Liver (tissue), 9 donors: ENCODE results near the gene EEA1. TPM values are rescaled to one million over a fixed set of nuclear protein-coding genes. Genes with fewer than 3 reads are reported as not detected.

Source experiments
- DNase-seq: peaks from one replicate; pipeline ENCODE4 v3.0.0-alpha.2; 2017; ENCODE audit warnings: low spot score
- H3K27ac ChIP-seq, 2 donors: one replicate each; pipeline ENCODE4 v1.7.0; 2013; ENCODE audit warnings: inconsistent platforms in 2 of 2, low read length in 2 of 2, control low read depth in 1 of 2, low read depth in 1 of 2, mild to moderate bottlenecking in 1 of 2
- H3K27me3 ChIP-seq, 4 donors: one replicate each; pipeline versions ENCODE4 v1.6.1 to v1.7.0; 2013; ENCODE audit warnings: low read length in 3 of 4, inconsistent platforms in 1 of 4, mild to moderate bottlenecking in 1 of 4, moderate library complexity in 1 of 4; ENCODE audit not compliant: control insufficient read depth in 4 of 4, insufficient read depth in 4 of 4
- H3K36me3 ChIP-seq, 4 donors: one replicate each; pipeline versions ENCODE4 v1.6.1 to v1.7.0; 2013; ENCODE audit warnings: low read length in 3 of 4, mild to moderate bottlenecking in 3 of 4, low read depth in 1 of 4, moderate library complexity in 1 of 4; ENCODE audit not compliant: control insufficient read depth in 4 of 4, insufficient read depth in 3 of 4
- H3K4me1 ChIP-seq, 4 donors: one replicate each; pipeline versions ENCODE4 v1.6.1 to v1.7.0; 2013; ENCODE audit warnings: low read length in 3 of 4, mild to moderate bottlenecking in 3 of 4, moderate library complexity in 1 of 4; ENCODE audit not compliant: control insufficient read depth in 4 of 4, insufficient read depth in 4 of 4
- H3K4me3 ChIP-seq, 3 donors: one replicate each; pipeline versions ENCODE4 v1.6.1 to v1.7.0; 2013; ENCODE audit warnings: low read length in 3 of 3, control low read depth in 1 of 3, low read depth in 1 of 3, mild to moderate bottlenecking in 1 of 3
- H3K9ac ChIP-seq, 2 donors: one replicate each; pipeline ENCODE4 v1.7.0; 2013; ENCODE audit warnings: low read length in 2 of 2, mild to moderate bottlenecking in 2 of 2, moderate library complexity in 2 of 2, control low read depth in 1 of 2, low read depth in 1 of 2
- H3K9me3 ChIP-seq, 4 donors: one replicate each; pipeline versions ENCODE4 v1.6.1 to v1.7.0; 2013; ENCODE audit warnings: low read length in 3 of 4; ENCODE audit not compliant: control insufficient read depth in 4 of 4
- ATF3 ChIP-seq: IDR thresholded peaks from 2 replicates; pipeline ENCODE4 v1.6.1; 2016; ENCODE audit warnings: antibody characterized with exemption
- CTCF ChIP-seq: fragments of 150-350 bp; IDR thresholded peaks from 2 replicates; pipeline ENCODE4 v1.5.1; 2017; ENCODE audit warnings: improper control_type of control experiment, low read depth, low read length; ENCODE audit not compliant: missing input control
- EGR1 ChIP-seq, 2 donors: IDR thresholded peaks; 2 replicates each; pipeline ENCODE4 v1.6.1; 2016 to 2018; ENCODE audit warnings: antibody characterized with exemption in 2 of 2, low read depth in 2 of 2
- FOXA1 ChIP-seq: IDR thresholded peaks from 2 replicates; pipeline ENCODE4 v1.6.1; 2016; ENCODE audit warnings: antibody characterized with exemption
- FOXA2 ChIP-seq: IDR thresholded peaks from 2 replicates; pipeline ENCODE4 v1.6.1; 2016; ENCODE audit warnings: antibody characterized with exemption
- GABPA ChIP-seq, 2 donors: IDR thresholded peaks in 1 of 2; conservative IDR thresholded peaks in 1 of 2; 2 replicates each; pipeline ENCODE4 v1.6.1; 2016; ENCODE audit warnings: antibody characterized with exemption in 2 of 2, mild to moderate bottlenecking in 1 of 2, moderate library complexity in 1 of 2
- HNF4A ChIP-seq, 2 donors: conservative IDR thresholded peaks; 2 replicates each; pipeline ENCODE4 v1.6.1; 2016; ENCODE audit warnings: antibody characterized with exemption in 2 of 2, mild to moderate bottlenecking in 2 of 2
- JUND ChIP-seq, 2 donors: IDR thresholded peaks; 2 replicates each; pipeline ENCODE4 v1.6.1; 2016; ENCODE audit warnings: antibody characterized with exemption in 2 of 2
- MAX ChIP-seq: IDR thresholded peaks from 2 replicates; pipeline ENCODE4 v1.6.1; 2016; ENCODE audit warnings: antibody characterized with exemption
- NR2F2 ChIP-seq: IDR thresholded peaks from 2 replicates; pipeline ENCODE4 v1.6.1; 2016; ENCODE audit warnings: antibody characterized with exemption
- RAD21 ChIP-seq, 2 donors: IDR thresholded peaks; 2 replicates each; pipeline ENCODE4 v1.6.1; 2016; ENCODE audit warnings: antibody characterized with exemption in 2 of 2, mild to moderate bottlenecking in 2 of 2
- REST ChIP-seq: IDR thresholded peaks from 2 replicates; pipeline ENCODE4 v1.6.1; 2016; ENCODE audit warnings: antibody characterized with exemption, mild to moderate bottlenecking
- SP1 ChIP-seq: IDR thresholded peaks from 2 replicates; pipeline ENCODE4 v1.6.1; 2018; ENCODE audit warnings: antibody characterized with exemption, mild to moderate bottlenecking
- YY1 ChIP-seq: IDR thresholded peaks from 2 replicates; pipeline ENCODE4 v1.6.1; 2016; ENCODE audit warnings: antibody characterized with exemption, mild to moderate bottlenecking
- WGBS: extraction: QIAGEN DNeasy Blood & Tissue Kit; methylation state at CpG from one replicate; pipeline ENCODE4 v1.1.7; 2013; 5-methylcytosine and 5-hydroxymethylcytosine counted together
- polyA plus RNA-seq, 2 donors: library from polyadenylated mRNA; stranded (reverse) in 1 of 2; unstranded in 1 of 2; fragments of 200-250 nt in 1 of 2; fragments of >200 nt in 1 of 2; fragmentation: Nextera tagmentation in 1 of 2; extraction: Ambion mirVana in 1 of 2; gene quantifications; one replicate each; pipeline versions ENCODE4 v1.2.1 to v1.2.3, GENCODE V29; 2013 to 2015
- total RNA-seq, 2 donors: library from RNA; depleted of rRNA; stranded (reverse); fragments of >200 nt; gene quantifications; one replicate each; pipeline ENCODE4 v1.2.3, GENCODE V29; 2014
- donor health status: healthy.
- donor health status: healthy.
- donor health status: healthy.
- donor health status: healthy.
- donor health status: healthy.

The EEA1 gene
- total and polyA plus RNA-seq, 4 donors: 2.5 to 15.8 (median 9.1) TPM

GRCh38 chr12:92739113-92739512 is 190.0 kb downstream of the EEA1 start (continued):
- no peak for TF ChIP-seq REST

GRCh38 chr12:92737855-92738850 is 190.9 kb downstream of the EEA1 start:
- no peaks in the 10 kb centered on the region for H3K4me1 ChIP-seq
- TF ChIP-seq CTCF: no peak
- no peak for TF ChIP-seq REST
- no peak for TF ChIP-seq ATF3
- no peak for TF ChIP-seq NR2F2
- no peak for TF ChIP-seq SP1
- no peak for TF ChIP-seq JUND (IDR thresholded peaks at IDR 0.05)
- no peak for TF ChIP-seq EGR1 (IDR thresholded peaks at IDR 0.05; ENCODE audit: low read depth in 2 of 2)
- H3K27ac ChIP-seq: no peak overlapping the region
- H3K9ac ChIP-seq: no peak overlapping the region
- DNase-seq: no peak
- no peaks in the 10 kb centered on the region for H3K9me3 ChIP-seq
- H3K36me3 ChIP-seq: no peaks in the 10 kb centered on the region
- no peak overlapping the region for H3K4me3 ChIP-seq
- WGBS: 94% methylated on average over 7 of the region's 7 CpGs
- H3K27me3 ChIP-seq: no peaks in the 10 kb centered on the region

- no peaks in the 10 kb centered on the region for H3K36me3 ChIP-seq
- no peaks in the 10 kb centered on the region for H3K9me3 ChIP-seq
- no peak for DNase-seq
- WGBS: 84% methylated on average over 6 of the region's 6 CpGs
- TF ChIP-seq FOXA1: no peak
- no peak for TF ChIP-seq REST
- TF ChIP-seq ATF3: no peak
- TF ChIP-seq EGR1 (IDR thresholded peaks at IDR 0.05; ENCODE audit: low read depth in 2 of 2): no peak
- no peak for TF ChIP-seq FOXA2
- TF ChIP-seq YY1: no peak
- no peak for TF ChIP-seq HNF4A (conservative IDR thresholded peaks at IDR 0.05)
- no peak for TF ChIP-seq NR2F2
- TF ChIP-seq MAX: no peak
- TF ChIP-seq RAD21 (IDR thresholded peaks at IDR 0.05): no peak
- no peak for TF ChIP-seq GABPA (IDR thresholded peaks at IDR 0.05 in 1 of 2, conservative IDR thresholded peaks at IDR 0.05 in 1 of 2)
- H3K27me3 ChIP-seq: no peaks in the 10 kb centered on the region
- no peak overlapping the region for H3K9ac ChIP-seq
- H3K4me3 ChIP-seq: no peak overlapping the region
- H3K27ac ChIP-seq: no peak overlapping the region
- H3K4me1 ChIP-seq: no peaks in the 10 kb centered on the region
Observed at GRCh38 chr12:92736605-92737004, 192.5 kb downstream of the EEA1 start.
